ENCODE measurements around the gene TMEM187.

DNA sequence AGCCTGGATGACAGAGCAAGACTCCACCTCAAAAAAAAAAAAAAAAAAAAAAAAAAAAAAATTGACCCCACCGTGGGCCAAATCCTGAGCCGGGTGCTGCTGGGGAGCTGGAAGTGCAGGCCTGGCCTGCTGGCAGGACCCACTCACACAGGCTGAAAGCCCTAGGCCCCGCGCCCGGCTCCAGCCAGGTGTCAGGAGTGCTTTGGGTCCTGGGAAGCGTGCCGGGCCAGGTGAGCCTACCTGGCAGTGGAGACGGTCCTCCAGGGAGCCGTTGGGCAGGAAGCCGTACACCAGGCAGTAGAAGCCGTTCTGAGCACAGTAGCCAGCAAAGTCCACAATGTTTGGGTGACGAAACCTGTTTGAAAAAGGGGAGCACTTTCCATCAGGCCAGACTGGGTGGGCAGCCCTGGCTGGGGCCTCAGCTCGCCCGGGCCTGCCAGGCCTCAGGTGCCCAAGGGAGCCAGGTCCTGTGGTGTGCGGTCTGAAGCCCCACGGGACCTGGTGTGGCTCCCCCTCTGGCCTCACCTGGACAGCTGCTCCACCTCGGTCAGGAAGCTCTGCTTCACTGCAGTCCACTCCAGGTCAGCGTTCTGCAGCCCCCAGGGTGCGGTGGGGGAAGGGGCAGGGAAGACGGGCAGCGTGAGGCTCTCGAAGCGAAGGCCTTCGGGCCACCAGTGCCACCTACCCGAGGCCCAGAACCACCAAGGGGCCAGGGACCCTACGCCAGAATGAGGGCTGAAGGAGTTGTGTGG is 45.4 kb downstream of the TMEM187 start:
- TF ChIP-seq POLR2A (IDR thresholded peaks at IDR 0.05) = no peak
- TF ChIP-seq, protein P1, sequence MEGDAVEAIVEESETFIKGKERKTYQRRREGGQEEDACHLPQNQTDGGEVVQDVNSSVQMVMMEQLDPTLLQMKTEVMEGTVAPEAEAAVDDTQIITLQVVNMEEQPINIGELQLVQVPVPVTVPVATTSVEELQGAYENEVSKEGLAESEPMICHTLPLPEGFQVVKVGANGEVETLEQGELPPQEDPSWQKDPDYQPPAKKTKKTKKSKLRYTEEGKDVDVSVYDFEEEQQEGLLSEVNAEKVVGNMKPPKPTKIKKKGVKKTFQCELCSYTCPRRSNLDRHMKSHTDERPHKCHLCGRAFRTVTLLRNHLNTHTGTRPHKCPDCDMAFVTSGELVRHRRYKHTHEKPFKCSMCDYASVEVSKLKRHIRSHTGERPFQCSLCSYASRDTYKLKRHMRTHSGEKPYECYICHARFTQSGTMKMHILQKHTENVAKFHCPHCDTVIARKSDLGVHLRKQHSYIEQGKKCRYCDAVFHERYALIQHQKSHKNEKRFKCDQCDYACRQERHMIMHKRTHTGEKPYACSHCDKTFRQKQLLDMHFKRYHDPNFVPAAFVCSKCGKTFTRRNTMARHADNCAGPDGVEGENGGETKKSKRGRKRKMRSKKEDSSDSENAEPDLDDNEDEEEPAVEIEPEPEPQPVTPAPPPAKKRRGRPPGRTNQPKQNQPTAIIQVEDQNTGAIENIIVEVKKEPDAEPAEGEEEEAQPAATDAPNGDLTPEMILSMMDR (IDR thresholded peaks at IDR 0.05) = no peak

Measured in heart left ventricle (tissue), 13 donors.